Brain microvascular endothelial cell (primary cell): ENCODE measurements around the gene TMEM143.

Source experiments
- DNase-seq: peaks from one replicate; pipeline ENCODE4 v3.0.0-alpha.2; 2020
- H3K27ac ChIP-seq: fragments of 250-450 bp; sonication (Bioruptor Pico); 2 replicates; pipeline ENCODE4 v1.5.1; 2020; ENCODE audit warnings: mild to moderate bottlenecking, moderate library complexity
- H3K27me3 ChIP-seq: fragments of 250-450 bp; sonication (Bioruptor Pico); replicated peaks from 2 replicates; pipeline ENCODE4 v1.5.1; 2020; ENCODE audit warnings: mild to moderate bottlenecking
- H3K36me3 ChIP-seq: fragments of 250-450 bp; sonication (Bioruptor Pico); replicated peaks from 2 replicates; pipeline ENCODE4 v1.5.1; 2020; ENCODE audit warnings: mild to moderate bottlenecking
- H3K4me3 ChIP-seq: 2 replicates; pipeline ENCODE4 v1.5.1; 2011; ENCODE audit warnings: low read depth, mild to moderate bottlenecking, control low read depth, low read length, moderate library complexity
- CTCF ChIP-seq: IDR thresholded peaks from 2 replicates; pipeline ENCODE4 v1.5.1; 2011; ENCODE audit warnings: low read depth, mild to moderate bottlenecking, moderate library complexity, low read length, control low read depth, inconsistent platforms; ENCODE audit errors: missing control alignments
- in situ Hi-C: cut with HindIII; loops from 2 replicates; pipeline ENCODE4 v1.10.0; 2017; ENCODE audit warnings: low sequenced_read_pairs, low pct_ligation_motif_present

Gene TMEM143

DNA sequence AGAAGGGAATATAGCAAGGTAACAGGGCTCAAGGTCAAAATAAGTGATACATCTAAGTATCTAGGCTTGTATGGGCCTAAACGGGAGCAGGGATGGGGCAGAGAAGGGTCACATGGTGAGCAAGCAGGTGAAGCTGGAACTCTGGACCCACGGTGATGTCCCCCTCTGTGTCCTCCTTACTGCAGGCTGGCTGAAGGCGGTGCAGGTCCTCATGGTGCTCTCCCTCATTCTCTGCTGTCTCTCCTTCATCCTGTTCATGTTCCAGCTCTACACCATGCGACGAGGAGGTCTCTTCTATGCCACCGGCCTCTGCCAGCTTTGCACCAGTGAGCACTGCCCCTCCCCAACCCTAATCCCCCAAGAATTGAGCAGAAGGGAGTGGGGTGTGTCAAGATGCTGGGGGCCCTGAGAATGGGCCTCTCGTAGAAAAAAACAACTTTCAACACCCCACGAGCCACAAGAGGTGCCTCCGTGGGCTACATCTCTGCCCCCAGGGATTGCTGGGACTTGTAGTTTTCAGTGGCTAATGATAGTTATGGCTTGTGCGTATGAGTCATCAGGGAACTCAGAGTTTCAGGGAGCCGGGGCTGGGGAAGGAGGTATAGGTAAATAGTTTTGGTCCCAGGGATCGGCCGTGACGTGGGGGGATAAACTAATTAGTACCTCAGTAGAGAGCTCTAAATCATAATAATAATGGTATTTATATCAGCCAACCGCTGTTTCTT lies 34.4 kb downstream of the TMEM143 start:
- in situ Hi-C loops: no loop called here
- Histone ChIP-seq H3K27ac (no peak overlapping the region), H3K36me3 (peaks cover 41% of the 10 kb centered on the region), H3K4me3 (peak overlapping the region; percentile 5), H3K27me3 (no peaks in the 10 kb centered on the region)
- no peak for TF ChIP-seq CTCF
- DNase-seq: no peak

GRCh38 chr19:48325265-48325910 lies 38.4 kb downstream of the TMEM143 start, which contains the start of gene EMP3:
Gene EMP3 (plus strand): TSS chr19:48325552. CDS start chr19:48326845, 1,293 bp downstream.
- TF ChIP-seq CTCF: no peak
- Histone ChIP-seq H3K4me3 (peak within 1 kb of the TSS; percentile 76), H3K27ac (peak within 1 kb of the TSS; percentile 95), H3K36me3 (peaks cover 27% of the 10 kb centered on the region), H3K27me3 (no peaks in the 10 kb centered on the region)
- in situ Hi-C loops: no loop called here
- DNase-seq: peak; percentile 90

DNA sequence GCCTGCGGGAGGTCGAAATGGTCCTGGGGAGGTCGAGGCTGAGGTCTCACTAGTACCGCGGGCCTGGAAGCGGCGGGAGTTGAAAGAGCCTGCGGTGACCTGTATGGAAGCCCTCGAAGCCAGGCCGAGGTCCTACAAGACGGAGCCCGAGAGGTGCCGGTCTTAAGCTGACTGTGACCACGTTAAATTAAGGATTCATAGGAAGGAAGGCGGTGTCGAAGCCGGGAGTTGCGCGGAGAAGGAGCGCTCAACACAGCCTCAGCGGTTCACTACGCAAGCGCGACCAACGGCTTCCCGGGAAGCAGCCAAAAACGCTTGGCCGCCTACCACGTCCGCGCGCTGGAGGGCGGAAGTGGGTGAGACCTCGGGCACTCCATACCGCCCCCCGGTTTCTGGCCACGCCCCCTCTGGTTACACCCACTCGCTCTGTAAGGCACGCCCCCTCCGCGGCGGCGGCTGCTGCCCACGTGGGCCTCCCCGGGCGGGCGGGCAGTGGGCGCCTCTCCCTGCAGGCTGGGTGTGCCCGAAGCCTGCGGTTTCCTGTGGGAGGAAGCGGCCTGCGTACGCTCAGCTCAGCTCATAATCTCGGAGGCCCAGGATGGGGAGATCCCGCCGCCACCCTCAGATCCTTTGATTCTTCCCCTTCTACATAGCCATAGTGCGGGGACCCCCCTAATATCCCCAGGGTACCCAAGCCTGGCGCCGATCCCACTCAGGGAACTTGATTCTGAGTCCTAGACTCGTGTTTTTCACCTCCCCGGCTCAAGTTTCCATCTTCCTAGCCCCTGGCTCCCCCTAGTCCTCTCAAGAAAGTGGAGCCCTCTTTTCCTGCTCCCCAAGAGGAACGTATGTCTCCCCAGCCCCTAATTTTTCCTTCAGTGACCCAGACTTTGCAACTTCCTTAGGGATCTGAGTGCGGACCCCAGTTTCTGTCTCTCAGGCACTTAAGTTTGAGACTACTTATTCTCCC lies 41.8 kb downstream of the TMEM143 start:
- in situ Hi-C loops: no loop called here
- TF ChIP-seq CTCF: no peak
- H3K27ac ChIP-seq: peak overlapping the region; percentile 88

GRCh38 chr19:48321372-48321621 lies 42.4 kb downstream of the TMEM143 start:
- no peak for TF ChIP-seq CTCF
- DNase-seq: peak; percentile 92
- in situ Hi-C loops: no loop called here
- Histone ChIP-seq H3K4me3 (peak overlapping the region; percentile 57), H3K27ac (peak overlapping the region; percentile 88), H3K36me3 (no peaks in the 10 kb centered on the region), H3K27me3 (no peaks in the 10 kb centered on the region)

More for the DNA sequence above, 41.8 kb downstream of the TMEM143 start:
- H3K27me3 ChIP-seq: no peaks in the 10 kb centered on the region
- DNase-seq: peak; percentile 98
- peak overlapping the region; percentile 57 for H3K4me3 ChIP-seq
- H3K36me3 ChIP-seq: no peaks in the 10 kb centered on the region

- no peak overlapping the region for H3K27ac ChIP-seq
- peak; percentile 93 for TF ChIP-seq CTCF
- no peak overlapping the region for H3K4me3 ChIP-seq
- DNase-seq: peak; percentile 73
- H3K27me3 ChIP-seq: no peaks in the 10 kb centered on the region
- in situ Hi-C loops: no loop called here
- H3K36me3 ChIP-seq: no peaks in the 10 kb centered on the region
These were observed 43.8 kb downstream of the TMEM143 start for GRCh38 chr19:48319647-48320541.
